ENCODE data around the gene NAALADL2. TPM values are rescaled to one million over a fixed set of nuclear protein-coding genes. Genes with fewer than 3 reads are reported as not detected.

The NAALADL2 gene
- total RNA-seq, 1 experiment from 2014 or later: 1.5 TPM

DNA sequence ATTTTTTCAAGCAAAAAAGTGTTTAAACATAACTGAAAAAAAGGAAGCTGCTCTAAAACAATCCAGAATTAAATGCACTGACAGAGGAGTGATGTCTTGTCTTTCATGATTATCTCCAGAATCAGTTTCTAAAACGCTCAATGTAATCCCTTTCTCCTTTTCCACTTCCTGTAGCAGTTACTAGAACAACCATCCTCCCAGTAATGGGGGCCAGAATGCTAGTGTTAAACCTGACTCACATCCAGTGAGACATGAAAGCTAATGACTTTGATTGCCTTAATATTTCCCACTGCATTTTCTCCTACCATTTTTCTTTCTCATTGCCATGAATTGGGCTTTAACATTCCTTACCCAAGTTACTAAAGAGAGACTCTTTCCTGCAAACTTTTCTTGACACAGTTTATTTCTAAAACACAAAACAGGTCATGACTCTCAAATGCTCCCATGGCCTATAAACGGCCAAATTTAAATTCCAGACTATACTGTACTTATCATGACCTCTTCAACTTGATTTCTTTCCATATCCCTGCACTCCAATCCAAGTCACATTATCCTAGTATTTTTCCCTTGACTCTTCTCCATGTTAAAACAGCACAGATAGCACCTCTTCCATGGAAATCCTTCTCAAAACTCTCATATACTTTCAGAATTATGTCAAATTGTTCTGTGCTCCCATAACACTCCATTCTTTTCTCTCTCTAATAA lies 341.4 kb downstream of the NAALADL2 start:
- DNase-seq (ENCODE audit: low spot score): peak; percentile 13

DNA sequence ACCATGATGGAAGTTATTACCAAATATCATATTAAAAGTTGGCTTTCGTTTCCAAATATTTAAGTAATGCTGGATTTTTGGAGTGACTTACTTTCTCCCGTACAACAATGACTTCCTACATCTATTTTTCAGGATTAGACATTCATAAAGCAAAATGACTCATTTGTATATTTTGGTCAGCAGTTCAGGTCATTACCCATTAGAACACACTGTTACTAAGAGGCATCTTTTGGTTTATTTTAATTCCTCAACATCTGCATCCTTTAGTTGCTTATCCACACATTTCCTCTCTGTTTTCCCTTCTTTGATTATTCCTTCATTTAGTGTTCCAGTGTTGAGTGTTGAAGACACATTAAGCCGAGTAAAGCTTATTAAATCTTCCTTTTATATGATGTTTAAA lies 348.2 kb downstream of the NAALADL2 start:
- peak; percentile 26 for DNase-seq (ENCODE audit: low spot score)

DNA sequence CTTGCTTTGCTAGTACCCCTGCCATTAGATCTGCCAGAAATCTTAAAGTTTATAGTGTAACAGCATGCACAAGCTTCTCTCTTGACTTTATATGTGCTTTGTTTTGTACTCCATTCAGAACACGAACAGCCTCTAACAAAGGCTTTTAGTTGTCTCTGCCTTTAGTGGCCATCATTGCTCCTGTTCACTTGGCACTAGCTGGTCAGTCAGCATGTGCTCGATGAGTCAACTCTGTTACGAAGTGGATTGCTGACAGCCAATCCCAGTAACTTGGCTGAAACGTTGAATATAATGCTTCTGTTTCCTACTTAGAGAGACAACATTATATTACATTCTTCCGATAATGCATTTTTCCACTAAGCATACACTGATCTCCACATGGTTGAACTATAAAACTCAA lies 349.2 kb downstream of the NAALADL2 start:
- peak; percentile 42 for DNase-seq (ENCODE audit: low spot score)

DNA sequence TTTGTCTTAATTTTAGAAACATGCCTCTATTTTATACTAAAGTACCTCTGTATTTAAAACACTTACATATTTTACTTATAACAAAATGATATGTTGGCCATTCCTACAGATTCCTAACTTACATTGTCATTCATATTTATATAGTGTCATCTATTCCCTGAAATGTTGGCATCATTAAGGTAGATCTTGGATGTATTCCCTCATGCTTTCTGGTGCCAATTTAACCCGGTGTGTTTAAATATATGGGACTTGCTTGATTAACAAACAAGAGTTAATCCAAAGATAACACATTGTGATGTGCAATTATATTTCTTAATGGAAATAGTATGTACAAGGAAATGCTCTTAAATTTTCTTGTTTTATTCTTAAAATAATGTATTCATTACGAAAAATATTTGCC lies 352.3 kb downstream of the NAALADL2 start:
- no peak for DNase-seq (ENCODE audit: low spot score)

DNA sequence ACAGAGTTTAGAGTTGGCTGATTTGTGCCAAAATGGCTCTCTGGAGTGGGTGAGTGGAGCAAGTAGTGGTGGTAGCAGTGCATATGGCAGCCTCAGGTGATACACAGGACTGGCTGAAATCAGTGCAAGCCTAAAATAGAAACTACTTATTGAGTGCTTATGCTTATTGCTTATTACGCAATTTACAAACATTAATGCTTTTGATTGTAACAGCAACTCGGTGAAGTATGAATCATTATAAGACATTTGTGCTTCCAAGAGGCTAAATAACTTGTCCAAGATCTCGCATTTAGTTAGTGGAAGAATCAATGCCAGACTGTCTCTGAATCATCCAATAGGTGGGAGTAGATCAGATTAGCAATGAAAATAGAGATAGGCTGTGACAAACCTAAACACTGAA lies 353.8 kb downstream of the NAALADL2 start:
- peak; percentile 12 for DNase-seq (ENCODE audit: low spot score)

DNA sequence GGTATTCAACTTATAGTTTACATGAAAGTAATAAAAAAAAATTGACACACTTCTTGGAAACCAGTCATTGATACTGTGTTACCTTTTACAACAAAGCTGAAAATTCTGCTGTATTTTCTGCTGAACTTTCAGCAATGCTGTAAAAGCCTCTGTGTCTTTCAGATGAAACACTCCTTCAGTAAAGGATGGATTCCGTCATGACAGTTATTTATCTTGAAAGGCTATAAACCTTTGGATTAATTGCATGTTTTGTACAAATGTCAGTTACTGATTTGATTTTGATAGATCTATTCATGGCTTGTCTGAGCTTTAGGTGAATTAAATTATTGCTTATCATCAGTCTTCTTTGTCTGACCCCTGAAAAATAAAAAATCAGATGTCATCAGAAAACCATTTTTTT lies 355.1 kb downstream of the NAALADL2 start:
- DNase-seq (ENCODE audit: low spot score): no peak

DNA sequence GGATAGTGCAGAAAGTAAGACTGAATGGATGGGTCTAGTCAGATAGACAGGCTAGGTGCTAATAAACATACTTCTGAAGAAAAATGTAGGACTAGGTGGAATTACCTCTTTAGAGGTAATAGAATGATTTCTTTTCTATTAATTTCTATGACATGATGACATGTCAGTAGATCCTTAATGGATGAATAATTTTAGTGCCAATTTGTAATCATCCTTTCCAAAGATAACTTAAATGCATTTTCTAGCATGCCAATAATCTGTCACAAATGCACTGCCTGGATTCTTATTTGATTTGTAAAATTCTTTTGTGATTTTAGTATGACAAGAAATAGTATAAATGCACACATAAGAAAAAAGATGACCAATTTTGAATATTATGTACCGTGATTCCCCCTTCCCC lies 356.7 kb downstream of the NAALADL2 start:
- DNase-seq (ENCODE audit: low spot score): no peak

DNA sequence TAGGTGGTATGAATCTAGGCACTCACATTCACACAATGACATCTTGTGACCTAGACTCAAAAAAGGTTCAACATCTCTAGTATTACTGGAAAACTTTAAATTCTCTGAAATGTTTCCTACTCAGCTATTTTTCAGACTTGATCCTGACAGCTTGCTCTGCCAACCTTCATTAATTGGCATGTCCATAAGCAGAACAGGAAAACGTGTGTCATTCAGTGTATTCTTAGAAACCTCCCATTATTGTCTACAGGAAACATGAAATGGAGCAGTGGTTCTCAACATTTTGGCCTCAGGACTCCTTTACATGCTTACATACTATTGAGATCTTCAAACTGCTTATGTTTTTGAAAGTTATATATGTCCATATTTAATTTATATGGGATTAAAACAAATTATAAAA lies 363.2 kb downstream of the NAALADL2 start:
- DNase-seq (ENCODE audit: low spot score): no peak

DNA sequence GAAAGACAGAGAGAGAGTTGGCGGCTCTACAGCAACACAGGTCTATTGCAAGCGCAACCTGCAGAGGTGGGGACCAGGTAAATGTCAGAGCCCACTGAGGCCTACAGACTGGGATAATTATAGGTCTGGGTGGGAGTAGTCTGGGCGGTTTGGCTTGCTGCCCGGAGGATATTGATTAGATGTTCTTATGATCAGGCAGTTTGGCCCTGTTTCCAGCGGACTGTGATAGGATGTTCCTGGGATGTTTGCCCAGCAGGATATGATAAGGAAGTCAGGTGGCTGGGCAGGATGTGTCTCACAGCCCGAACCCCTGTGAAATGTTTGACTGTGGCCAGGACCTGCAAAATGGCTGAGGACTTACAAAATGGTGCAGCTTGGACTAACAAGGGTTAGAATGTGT lies 364.9 kb downstream of the NAALADL2 start:
- no peak for DNase-seq (ENCODE audit: low spot score)

DNA sequence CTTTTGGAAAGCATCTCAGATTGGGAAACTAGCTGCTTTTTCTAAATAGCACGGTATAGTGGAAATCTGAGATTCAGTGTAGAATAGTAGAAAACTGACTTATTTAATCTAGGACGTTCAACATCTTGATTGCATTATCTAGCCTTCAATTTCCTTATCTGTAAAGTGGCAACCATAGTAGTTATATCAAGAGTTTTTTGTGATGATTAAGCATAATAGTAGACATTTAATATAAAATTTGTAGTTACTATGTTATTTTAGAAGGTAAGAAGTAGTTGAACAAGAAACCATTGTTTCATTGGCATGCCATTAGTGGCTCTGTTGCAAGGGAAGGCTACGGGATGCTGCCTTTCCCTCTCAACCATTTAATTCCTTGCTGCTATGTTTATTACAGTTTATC lies 367.3 kb downstream of the NAALADL2 start:
- DNase-seq (ENCODE audit: low spot score): no peak

DNA sequence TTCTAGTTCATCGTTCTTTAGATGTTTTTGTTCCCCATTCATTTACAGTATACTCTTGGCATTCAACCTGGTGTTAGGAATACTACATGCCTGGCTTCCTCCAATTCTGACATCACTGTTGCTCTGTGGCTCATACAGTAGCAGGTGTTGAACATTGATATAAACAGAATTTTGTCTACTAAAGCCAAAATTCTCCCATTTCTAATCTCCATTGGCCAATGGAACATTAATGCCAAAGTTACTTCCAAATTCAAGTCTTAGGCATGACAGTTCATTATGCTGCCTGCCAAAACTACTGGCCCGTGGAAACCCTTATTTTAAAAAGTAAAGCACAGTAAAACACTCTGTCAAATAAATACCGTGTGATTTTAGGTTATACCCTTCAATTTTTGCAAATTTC lies 368.0 kb downstream of the NAALADL2 start:
- DNase-seq (ENCODE audit: low spot score): no peak

DNA sequence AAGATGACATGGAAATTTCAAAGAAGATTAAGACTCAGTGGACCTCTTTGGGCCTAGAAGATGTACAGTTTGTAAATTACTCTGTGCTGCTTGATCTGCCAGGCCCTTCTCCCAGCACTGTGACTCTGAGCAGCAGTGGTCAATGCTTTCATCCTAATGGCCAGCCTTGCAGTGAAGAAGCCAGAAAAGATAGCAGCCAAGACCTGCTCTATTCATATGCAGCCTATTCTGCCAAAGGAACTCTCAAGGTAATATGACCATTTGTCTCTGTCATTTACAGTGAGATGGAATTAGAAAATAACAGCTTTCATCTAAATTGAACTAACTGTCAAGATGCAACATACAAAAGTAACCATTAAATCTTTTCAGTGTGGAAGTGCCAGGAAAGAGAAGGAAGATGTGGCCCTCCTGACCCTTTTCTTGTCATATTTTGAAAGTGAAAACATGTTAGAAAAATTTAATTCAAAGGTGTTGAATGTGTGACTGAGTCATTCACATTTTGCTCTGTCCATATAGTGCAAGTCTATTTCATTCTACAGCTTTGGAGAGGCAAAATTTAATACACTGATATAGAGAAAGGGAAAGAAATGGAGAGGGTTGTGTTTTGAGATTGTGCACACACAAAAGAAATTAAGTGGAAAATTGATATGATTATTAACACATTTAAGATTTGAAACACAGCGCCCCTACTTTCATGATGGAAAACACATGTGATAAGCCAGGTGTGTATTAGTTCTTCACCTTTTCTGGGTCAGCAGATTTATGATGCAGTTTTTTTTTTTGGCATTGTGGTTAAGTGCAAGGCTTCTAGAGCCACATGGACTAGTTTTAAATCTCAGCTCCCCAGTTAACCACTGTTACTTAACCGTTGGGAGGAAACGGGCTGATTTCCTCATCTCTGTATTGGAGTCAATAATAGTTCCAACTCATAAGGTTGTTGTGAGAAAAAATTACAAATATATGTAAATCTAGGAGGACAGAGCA lies 375.1 kb downstream of the NAALADL2 start:
- no peak for DNase-seq (ENCODE audit: low spot score)

DNA sequence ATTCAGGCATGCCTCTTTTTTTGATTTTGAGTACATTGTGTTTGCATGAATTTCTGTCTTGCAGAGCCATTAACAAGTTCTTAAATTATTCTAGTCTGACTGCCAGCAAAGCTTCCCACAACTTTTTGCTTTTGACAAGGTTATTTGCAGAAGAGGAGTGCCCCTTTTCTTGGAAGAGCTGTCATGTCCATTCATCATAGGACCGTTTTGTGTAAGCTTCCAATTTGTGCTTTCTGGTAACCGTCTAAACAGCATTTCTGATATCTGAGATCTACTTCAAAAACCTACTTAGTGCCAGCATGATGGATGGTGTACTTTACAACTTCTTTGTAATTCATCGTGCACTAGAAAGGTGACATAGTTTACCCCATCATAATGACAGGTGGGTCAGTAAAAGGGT lies 379.7 kb downstream of the NAALADL2 start:
- no peak for DNase-seq (ENCODE audit: low spot score)

DNA sequence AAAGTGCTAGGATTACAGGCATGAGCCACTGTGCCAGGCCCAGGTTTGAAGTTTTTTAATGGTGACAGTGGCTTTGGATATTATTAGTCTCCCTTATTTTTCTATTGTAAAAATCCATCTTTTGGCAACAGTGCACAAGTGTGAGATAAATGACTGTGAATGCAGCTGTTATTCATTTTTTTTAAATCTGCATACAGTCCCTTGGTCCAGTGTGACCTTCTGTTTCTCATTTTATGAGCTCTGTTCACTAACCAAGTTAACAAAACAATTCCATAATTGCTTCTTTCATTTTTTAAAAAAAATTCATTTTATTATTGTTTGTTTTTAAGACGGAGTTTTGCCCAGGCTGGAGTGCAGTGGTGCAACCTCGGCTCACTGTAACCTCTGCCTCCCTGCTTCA lies 381.8 kb downstream of the NAALADL2 start:
- DNase-seq (ENCODE audit: low spot score): no peak

DNA sequence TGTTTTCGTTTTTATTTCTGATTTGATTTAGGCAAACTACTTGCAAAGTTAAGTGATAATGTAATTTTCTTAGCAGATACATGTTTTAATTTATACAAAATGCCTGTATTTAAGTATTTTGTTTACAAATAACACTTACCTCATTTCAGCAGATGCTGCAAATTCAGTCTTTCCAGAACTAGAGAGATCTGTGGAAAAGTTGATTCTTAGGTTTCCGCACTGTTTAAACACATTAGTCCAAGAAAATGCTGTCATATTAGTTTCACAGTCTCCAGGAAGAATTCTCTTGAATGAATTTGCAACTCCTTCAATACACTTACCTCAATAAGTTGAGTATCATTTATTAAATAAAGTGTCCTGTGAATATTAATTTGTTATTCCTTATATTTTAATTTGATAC lies 383.1 kb downstream of the NAALADL2 start:
- DNase-seq (ENCODE audit: low spot score): no peak

DNA sequence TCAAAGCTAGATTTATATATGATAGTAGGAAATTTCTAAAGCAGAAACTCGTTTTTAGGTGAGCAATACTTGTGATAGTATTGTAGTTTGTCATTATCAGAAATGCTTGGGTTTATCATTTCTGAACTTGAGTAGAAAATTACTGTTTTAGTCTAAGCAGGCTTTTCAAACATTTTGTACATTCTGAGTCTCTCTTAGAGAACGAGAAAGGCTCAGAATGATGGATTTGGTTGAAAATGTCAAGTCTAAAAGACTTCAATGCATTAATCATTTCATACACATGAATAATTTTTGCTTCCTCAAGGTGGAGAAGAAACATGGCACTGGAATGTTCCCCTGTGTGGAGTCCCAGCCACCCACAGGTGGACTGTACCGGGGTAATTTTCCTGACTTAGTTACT lies 387.1 kb downstream of the NAALADL2 start:
- no peak for DNase-seq (ENCODE audit: low spot score)

DNA sequence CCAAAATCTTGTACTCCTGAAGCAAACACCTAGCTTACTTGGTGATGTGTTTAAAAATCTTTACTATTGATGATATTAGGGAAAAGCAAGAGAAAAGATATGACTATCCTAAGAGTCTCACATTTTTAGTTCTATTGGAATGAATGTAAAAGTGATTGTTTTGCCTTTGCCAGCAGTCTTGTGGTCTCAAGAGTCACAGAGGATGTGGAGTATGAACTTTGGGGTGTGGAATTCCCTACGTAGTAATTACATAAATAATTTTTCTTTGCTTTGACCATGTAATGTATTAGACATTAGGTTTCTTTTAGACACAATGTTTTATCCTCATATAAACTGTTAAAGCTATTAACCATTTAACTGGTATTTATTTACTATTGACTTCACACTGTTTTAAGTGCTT lies 387.6 kb downstream of the NAALADL2 start:
- no peak for DNase-seq (ENCODE audit: low spot score)

DNA sequence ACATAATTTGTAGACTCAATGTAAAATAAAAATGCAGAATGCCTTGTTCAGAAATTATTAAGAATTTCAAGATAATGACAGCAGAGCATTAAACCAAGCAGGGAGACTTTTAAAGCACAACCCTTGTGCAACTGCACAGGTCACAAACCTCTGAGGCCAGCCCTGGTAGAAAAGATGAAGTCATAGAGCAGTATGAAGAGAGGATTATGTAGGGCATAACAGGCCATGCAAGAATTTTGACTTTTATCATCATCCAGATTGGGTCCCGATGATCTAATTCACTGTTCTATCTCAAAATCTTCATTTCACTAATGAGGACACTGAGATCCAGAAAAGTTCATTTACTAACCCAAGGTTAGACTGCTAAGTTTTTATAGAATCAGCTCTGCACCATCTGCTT lies 388.5 kb downstream of the NAALADL2 start:
- no peak for DNase-seq (ENCODE audit: low spot score)

DNA sequence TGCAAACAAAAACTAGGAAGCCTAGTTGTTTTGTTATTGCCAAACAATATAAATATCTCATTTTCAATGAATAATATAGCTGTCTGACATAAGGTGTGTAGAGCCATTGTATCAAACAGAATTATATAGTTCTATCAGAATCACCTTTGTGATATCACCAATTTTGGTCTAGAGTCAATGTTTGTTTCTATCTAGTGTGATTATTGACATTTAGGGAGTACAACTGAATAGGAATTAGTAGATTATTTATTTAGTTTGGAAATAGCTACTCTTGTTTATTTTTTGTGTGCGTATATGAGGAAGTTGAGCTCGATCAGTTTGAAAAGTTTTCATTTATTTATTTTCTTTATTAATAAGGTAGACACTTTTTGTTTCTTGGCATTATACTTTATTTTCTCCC lies 389.7 kb downstream of the NAALADL2 start:
- no peak for DNase-seq (ENCODE audit: low spot score)

DNA sequence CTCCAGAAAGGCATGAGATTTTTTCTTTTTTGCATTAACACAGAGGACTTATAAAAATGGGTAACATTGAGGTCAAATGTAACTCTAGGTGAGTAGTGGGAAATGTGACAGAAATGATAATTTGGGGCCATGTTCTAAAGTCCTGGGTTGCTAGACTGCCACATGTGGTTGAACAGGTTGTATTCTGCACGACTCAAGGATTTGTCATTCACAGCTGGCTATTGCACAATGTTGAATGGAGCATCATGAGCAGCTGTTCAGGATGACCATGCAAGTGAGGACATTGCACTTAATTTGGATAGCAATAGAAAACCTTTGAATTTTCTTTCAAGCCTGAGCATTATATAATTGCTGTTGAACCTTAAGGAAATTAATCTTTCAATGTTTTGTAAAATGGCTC lies 396.6 kb downstream of the NAALADL2 start:
- peak; percentile 3 for DNase-seq (ENCODE audit: low spot score)

DNA sequence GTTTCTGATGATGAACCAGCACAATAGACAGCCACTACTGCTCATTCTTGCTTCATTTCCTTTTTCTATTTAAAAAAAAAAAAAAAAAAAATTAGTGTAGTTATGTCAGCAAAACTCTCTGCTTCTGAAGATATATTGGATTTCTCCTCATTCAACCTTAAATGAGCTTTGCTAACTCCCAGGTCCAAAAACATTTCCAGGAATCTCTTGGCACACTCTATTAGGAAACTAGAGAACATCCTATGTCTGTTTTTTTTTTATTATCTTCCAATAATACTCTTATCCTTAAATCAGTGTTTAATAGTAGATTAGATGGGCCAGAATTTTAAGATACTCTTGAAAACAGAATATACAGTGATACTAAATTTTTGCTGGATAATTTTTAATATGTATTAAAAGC lies 398.0 kb downstream of the NAALADL2 start:
- DNase-seq (ENCODE audit: low spot score): no peak

DNA sequence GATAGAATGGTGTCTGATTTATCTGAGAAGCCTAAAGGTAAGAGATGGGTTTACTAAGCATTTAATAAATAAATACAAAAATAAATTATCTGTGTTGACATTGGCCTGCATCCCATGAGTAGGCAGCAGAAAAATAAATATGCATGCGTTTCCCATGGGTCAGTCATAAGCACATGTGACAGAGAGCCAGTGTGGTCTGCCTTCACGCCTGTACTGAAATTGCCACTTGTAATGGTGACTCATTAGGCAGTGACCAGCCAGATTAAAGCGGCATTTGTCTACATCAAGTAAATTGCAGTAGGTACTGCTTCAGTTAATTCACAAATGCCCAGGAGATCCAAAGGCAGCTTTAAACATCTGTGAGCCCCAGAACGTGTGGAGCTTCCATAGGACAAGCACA lies 399.6 kb downstream of the NAALADL2 start:
- DNase-seq (ENCODE audit: low spot score): peak; percentile 67

DNA sequence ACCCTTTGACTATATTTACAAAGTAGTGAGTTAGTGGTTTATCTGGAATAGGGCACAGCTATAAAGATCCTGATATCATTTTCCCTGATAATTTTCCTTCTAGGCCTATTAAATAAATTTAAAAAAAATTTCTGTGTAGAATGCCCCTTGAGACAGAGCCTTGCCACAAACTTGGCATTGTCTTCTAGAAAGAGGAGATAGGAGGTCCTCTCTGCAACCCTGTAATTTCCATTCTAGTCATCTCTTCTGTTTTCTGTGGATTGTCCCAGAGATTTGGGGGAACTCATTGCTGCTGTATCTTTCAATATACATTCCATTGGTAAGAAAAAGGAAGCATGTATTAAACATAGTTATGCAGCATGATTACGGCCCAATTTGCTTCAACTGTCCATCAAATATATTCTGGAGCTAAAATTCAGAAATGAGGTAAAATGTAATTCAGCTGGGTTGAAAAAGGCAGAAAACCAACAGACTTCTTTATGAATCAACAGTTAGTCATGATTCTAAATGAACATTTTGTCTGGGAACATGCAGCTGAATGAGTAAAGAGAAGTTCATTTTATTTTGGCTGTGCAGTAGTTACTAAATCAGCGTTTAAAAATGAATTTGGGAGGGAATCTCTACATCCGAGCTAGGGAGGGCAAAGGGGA lies 401.1 kb downstream of the NAALADL2 start:
- DNase-seq (ENCODE audit: low spot score): peak; percentile 45
